C4-2B (cell line): ENCODE data around the gene LMAN1L.

ENCODE experiments used
- H3K27ac ChIP-seq: fragments of 450-650 bp; 2 replicates; pipeline ENCODE4 v1.5.1; 2017
- CTCF ChIP-seq: fragments of 450-650 bp; conservative IDR thresholded peaks from 2 replicates; pipeline ENCODE4 v1.5.1; 2017; ENCODE audit warnings: mild to moderate bottlenecking
- ZFX ChIP-seq: fragments of 450-650 bp; IDR thresholded peaks from 2 replicates; pipeline ENCODE4 v1.6.1; 2017

Gene LMAN1L

GRCh38 chr15:74788042-74788682, 24.5 kb upstream of the LMAN1L start:
- peak overlapping the region; percentile 4; the same call in 1 of the 2 replicates for H3K27ac ChIP-seq
- no peak for TF ChIP-seq CTCF
- no peak for TF ChIP-seq ZFX

GRCh38 chr15:74788683-74789151, 23.9 kb upstream of the LMAN1L start:
- TF ChIP-seq CTCF (no peak), ZFX (no peak)
- H3K27ac ChIP-seq, result peak overlapping the region; percentile 4

- peak overlapping the region; percentile 4; the same call in 1 of the 2 replicates for H3K27ac ChIP-seq
- TF ChIP-seq CTCF, result no peak
- TF ChIP-seq ZFX, result no peak
These were observed 23.4 kb upstream of the LMAN1L start for GRCh38 chr15:74789171-74789631.

- H3K27ac ChIP-seq, result peak overlapping the region; percentile 4; the same call in 1 of the 2 replicates
- no peak for TF ChIP-seq ZFX
- TF ChIP-seq CTCF, result no peak
These were observed 22.9 kb upstream of the LMAN1L start for GRCh38 chr15:74789741-74790079.

- peak overlapping the region; percentile 4; the same call in 1 of the 2 replicates for H3K27ac ChIP-seq
These were observed 22.3 kb upstream of the LMAN1L start for GRCh38 chr15:74790080-74790916.

GRCh38 chr15:74791007-74791406, 21.6 kb upstream of the LMAN1L start:
- TF ChIP-seq ZFX (no peak), CTCF (no peak)
- no peak overlapping the region for H3K27ac ChIP-seq

More at GRCh38 chr15:74790080-74790916, 22.3 kb upstream of the LMAN1L start:
- TF ChIP-seq ZFX, result no peak
- TF ChIP-seq CTCF, result no peak

GRCh38 chr15:74791667-74792066, 21.0 kb upstream of the LMAN1L start:
- no peak for TF ChIP-seq CTCF
- TF ChIP-seq ZFX, result no peak
- no peak overlapping the region for H3K27ac ChIP-seq
